Measurements from ENCODE around the gene TNP2.

DNA sequence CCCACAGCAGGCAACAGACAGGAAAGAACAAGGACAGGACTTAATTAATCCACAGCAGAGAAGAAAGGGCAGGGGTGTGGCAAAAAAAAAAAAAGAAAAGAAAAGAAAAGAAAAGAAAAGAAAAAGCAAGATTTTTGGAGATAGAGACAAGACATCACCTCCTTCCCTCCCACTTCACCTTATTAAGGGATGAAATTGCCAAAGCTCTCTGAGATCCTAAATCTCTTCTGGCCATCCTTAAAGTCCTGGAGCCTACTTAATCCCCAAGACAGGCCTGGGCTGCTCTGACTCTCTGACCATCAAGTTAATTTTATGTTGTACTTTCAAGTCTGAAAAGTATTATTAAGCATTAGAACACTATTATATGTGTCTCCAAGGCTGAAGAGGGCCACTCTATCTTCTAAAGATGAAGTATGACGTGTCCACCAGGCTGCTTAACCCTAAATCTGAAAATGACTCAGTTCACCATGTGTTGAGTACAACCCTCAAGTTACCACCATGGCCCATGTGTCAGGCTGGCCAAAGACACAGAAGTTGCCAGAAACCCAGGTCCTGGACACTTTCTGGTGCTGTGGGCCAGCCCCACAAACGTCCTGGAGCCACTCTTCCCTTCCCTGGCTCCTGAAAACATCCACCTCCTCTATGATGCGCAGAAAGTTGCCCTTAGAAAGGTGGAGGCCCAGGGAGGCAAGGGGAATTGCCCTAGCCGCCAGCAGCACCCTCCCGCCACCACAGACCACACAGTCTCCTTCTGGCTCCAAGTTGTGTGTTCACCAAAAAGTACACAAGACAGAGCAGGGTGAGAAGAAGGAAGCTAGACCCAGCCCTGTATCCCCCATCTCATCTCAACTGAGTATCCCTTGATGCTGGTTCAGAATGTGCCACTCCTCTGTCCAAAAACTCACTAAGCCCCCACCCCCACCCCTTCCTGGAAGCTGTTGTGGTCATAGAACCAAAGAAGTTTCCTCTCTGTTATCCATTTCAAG is 15.8 kb downstream of the TNP2 start:
- TF ChIP-seq CTCF (IDR thresholded peaks at IDR 0.05 in 4 of 5, conservative IDR thresholded peaks at IDR 0.05 in 1 of 5) (no peak), POLR2A (IDR thresholded peaks at IDR 0.05) (no peak)
